HG03521 (cell line): ENCODE results near the gene CAMKMT.
"Not testable (repeated sequence)": the region's sequence is repeated elsewhere in the genome, so short reads cannot be mapped to it uniquely, and the experiment has no call there.

Source experiments
- ATAC-seq: cut with Tn5 transposase; IDR thresholded peaks from one replicate; pipeline ENCODE4 v1.9.1; 2021; ENCODE audit warnings: mild to moderate bottlenecking, moderate library complexity; ENCODE audit not compliant: unreplicated experiment

Gene CAMKMT

GRCh38 chr2:44495544-44495943 is 133.8 kb downstream of the CAMKMT start:
- ATAC-seq, result no peak

- ATAC-seq, result no peak
Observed at GRCh38 chr2:44496130-44496529, 134.4 kb downstream of the CAMKMT start.

- no peak for ATAC-seq
Observed at GRCh38 chr2:44498551-44498950, 136.8 kb downstream of the CAMKMT start.

- not testable (repeated sequence) for ATAC-seq
Observed at GRCh38 chr2:44505664-44506063, 143.9 kb downstream of the CAMKMT start.

- no peak for ATAC-seq
Observed at GRCh38 chr2:44510246-44510645, 148.5 kb downstream of the CAMKMT start.

- ATAC-seq, result no peak
Observed at GRCh38 chr2:44515416-44515815, 153.7 kb downstream of the CAMKMT start.

GRCh38 chr2:44519026-44519425 is 157.3 kb downstream of the CAMKMT start:
- ATAC-seq, result no peak

GRCh38 chr2:44522846-44523245 is 161.1 kb downstream of the CAMKMT start:
- ATAC-seq, result no peak

- ATAC-seq, result no peak
Observed at GRCh38 chr2:44524347-44524926, 162.7 kb downstream of the CAMKMT start.

GRCh38 chr2:44526352-44526751 is 164.6 kb downstream of the CAMKMT start:
- no peak for ATAC-seq

- ATAC-seq, result no peak
Observed at GRCh38 chr2:44528595-44528994, 166.8 kb downstream of the CAMKMT start.

- no peak for ATAC-seq
Observed at GRCh38 chr2:44529448-44529847, 167.7 kb downstream of the CAMKMT start.

- ATAC-seq, result no peak
Observed at GRCh38 chr2:44531289-44531688, 169.5 kb downstream of the CAMKMT start.

GRCh38 chr2:44532031-44532430 is 170.3 kb downstream of the CAMKMT start:
- no peak for ATAC-seq

GRCh38 chr2:44533508-44533907 is 171.8 kb downstream of the CAMKMT start:
- no peak for ATAC-seq

- ATAC-seq, result no peak
Observed at GRCh38 chr2:44535376-44535775, 173.6 kb downstream of the CAMKMT start.

GRCh38 chr2:44537264-44537663 is 175.5 kb downstream of the CAMKMT start:
- no peak for ATAC-seq

- ATAC-seq, result no peak
Observed at GRCh38 chr2:44542520-44542919, 180.8 kb downstream of the CAMKMT start.

- no peak for ATAC-seq
Observed at GRCh38 chr2:44543773-44544725, 182.3 kb downstream of the CAMKMT start.

GRCh38 chr2:44545005-44545404 is 183.3 kb downstream of the CAMKMT start:
- no peak for ATAC-seq

- no peak for ATAC-seq
Observed at GRCh38 chr2:44546459-44547127, 184.8 kb downstream of the CAMKMT start.

GRCh38 chr2:44547718-44548117 is 186.0 kb downstream of the CAMKMT start:
- ATAC-seq, result no peak
